HEK293T (cell line): Measurements from ENCODE around the gene P2RX2.

Experiments
- BHLHE40 ChIP-seq: fragments of 450-650 bp; IDR thresholded peaks from 2 replicates; pipeline ENCODE4 v1.6.1; 2016; ENCODE audit warnings: mild to moderate bottlenecking, moderate library complexity, borderline replicate concordance
- CTBP1 ChIP-seq: fragments of 450-650 bp; IDR thresholded peaks from 2 replicates; pipeline ENCODE4 v1.6.1; 2016; ENCODE audit warnings: borderline replicate concordance
- ELF4 ChIP-seq: fragments of 450-650 bp; IDR thresholded peaks from 2 replicates; pipeline ENCODE4 v1.6.1; 2017; ENCODE audit warnings: antibody characterized with exemption
- FOXA1 ChIP-seq: fragments of 450-650 bp; IDR thresholded peaks from 2 replicates; pipeline ENCODE4 v1.6.1; 2016; ENCODE audit warnings: mild to moderate bottlenecking
- FOXK2 ChIP-seq: fragments of 450-650 bp; IDR thresholded peaks from 2 replicates; pipeline ENCODE4 v1.6.1; 2016; ENCODE audit warnings: mild to moderate bottlenecking
- FOXM1 ChIP-seq: fragments of 450-650 bp; IDR thresholded peaks from 2 replicates; pipeline ENCODE4 v1.6.1; 2017; ENCODE audit warnings: mild to moderate bottlenecking, borderline replicate concordance
- NFRKB ChIP-seq: fragments of 450-650 bp; IDR thresholded peaks from 2 replicates; pipeline ENCODE4 v1.6.1; 2016; ENCODE audit warnings: mild to moderate bottlenecking, moderate library complexity
- SP1 ChIP-seq: fragments of 450-650 bp; IDR thresholded peaks from 2 replicates; pipeline ENCODE4 v1.6.1; 2017
- SUZ12 ChIP-seq: fragments of 450-650 bp; IDR thresholded peaks from 2 replicates; pipeline ENCODE4 v1.6.1; 2016; ENCODE audit warnings: mild to moderate bottlenecking
- TARDBP ChIP-seq: fragments of 450-650 bp; IDR thresholded peaks from 2 replicates; pipeline ENCODE4 v1.6.1; 2016
- ZNF384 ChIP-seq: fragments of 450-650 bp; IDR thresholded peaks from 2 replicates; pipeline ENCODE4 v1.6.1; 2016

DNA sequence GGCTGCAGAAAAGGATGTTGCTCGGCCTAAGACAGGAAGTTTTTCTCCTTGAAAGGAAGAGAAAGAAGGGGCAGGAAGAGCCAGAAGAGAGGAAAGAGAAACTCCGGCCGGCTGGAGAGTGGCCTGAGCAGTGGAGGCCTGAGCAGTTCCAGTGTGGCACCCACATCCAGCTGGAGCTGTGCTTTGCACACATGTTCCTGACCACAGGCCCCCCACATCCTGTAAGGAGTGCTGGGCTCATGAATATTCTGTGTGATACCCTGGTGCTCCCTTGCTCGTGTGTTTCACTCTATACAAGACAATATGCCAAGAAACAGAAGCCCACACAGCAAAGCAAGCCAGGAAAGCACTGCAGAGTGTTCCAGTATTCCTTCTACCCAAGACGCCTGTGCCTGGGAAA is 41.5 kb downstream of the P2RX2 start:
- TF ChIP-seq SP1 (no peak), FOXA1 (no peak), FOXK2 (no peak), NFRKB (no peak), FOXM1 (no peak), CTBP1 (no peak), ZNF384 (no peak), ELF4 (no peak), BHLHE40 (no peak), SUZ12 (no peak), TARDBP (no peak)
